Activated CD8-positive, alpha-beta memory T cell treated with anti-CD3 and anti-CD28 coated beads for 48 hours (primary cell): ENCODE results near the gene TREH.

Experiments
- DNase-seq, 3 experiments: peaks; one replicate each; pipeline ENCODE4 v3.0.0-alpha.2; 2020; ENCODE audit warnings: low read depth in 2 of 3, low spot score in 2 of 3

Gene TREH

GRCh38 chr11:118631142-118631909 is 48.1 kb downstream of the TREH start:
- DNase-seq: no peak

DNA sequence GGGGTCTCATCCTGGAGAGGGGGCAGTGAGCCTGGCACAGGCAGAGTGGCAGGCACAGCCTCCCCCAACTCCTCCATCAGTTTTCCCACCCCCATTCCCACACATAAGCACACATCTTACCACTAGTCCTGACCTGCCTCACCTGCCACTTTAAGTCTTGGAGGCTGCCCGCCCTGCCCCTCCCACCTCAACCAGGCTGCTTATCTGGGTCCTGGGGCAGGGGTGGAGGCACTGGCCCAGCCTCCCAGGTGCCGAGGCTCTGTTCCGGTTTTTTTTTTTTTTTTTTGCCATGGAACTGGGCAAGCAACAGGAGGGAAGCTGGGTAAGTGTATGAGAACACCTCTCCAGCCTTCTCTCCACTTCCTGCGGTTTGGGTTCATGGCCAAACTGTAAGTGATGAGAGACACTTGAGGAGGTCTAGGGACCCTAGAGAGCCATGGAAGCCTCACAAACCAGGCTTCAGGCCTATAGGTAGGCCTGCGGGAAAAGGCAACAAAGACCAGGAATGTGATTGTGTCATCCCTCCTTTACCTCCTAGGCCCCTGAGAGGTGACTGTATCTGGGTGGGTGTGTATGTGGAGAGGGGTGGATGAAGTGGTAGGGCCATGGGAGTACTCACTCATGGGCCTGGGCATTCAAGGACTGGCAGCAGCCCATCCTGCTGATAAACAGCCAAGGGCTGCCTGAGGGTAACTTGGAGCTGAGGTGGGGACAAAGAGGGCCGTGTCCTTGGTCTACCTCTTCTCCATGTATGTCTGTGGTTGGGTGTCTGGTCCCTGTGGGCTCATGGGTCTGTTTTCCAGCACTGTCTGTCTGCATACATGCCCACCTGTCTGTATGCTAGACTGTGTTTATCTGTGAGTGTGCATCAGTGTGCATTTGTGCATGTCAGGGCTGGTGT is 49.4 kb downstream of the TREH start:
- DNase-seq: no peak

DNA sequence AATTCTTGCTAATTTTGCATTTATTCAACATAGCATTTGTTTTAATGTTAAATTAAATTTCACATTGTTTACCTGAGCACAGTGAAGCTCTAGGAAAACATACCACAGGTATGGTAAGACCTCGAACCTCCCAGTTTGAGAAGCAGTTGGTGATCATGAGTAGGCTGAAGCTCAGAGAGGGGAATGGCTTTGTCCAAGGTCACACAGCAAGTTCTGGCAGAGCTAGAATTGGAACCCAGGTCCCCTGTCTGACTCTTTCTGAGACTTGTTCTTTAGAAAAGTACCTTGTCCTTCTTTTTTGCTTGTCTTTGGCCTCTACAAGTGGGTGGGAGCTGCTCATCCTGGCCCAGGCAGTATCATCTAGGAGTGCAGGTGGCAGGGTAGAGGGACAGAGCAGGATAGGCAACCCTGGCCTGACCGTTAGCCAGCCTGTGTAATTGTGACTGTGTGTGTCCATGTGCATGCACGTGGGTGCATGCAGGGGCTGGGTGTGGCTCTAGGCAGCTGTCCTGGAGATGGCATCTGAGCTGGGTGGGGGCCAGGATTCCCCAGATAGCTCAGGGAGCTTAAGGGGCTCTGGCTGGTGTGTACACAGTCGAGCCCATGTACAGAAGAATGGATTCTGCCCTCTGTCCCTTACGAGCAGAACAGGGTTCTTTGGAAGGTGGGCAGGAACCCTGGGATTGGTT is 50.4 kb downstream of the TREH start:
- DNase-seq: no peak

- no peak for DNase-seq
These were observed 51.0 kb downstream of the TREH start for GRCh38 chr11:118628432-118628831.

- DNase-seq: no peak
These were observed 51.4 kb downstream of the TREH start for GRCh38 chr11:118628031-118628430.

- DNase-seq: no peak
These were observed 51.9 kb downstream of the TREH start for GRCh38 chr11:118627566-118627965.

GRCh38 chr11:118625976-118626375 is 53.5 kb downstream of the TREH start:
- no peak for DNase-seq

DNA sequence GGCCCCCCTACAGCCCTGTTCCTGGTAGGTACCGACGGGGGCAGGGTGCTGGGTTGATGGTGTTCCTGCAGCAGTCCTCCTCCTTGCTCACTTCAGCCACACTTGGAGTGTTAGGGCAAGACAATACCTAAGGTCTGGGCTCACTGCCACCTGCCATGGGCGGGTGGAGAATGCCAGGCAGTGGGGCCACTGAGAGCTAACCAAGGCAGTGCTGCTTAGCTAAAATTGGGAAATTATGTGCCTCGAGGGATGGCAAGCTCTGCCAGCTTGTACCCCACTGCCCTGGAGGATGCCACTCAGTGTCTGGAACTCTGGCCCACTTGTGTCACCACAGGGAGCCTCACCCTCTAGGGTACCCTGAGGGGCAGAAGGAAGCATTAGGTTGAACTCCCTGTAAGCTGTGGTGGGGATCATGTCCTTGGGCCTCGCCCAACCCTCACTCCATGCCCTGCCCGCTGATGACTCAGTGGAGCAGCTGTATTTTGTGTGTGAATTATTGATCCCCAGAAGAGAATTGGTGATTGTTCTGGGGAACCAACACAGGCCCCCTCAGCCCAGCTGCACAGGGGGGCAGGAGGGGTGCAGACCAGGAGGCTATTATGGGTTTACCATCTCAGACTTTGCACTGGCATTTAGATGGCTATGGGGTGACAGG is 54.3 kb downstream of the TREH start:
- no peak for DNase-seq

DNA sequence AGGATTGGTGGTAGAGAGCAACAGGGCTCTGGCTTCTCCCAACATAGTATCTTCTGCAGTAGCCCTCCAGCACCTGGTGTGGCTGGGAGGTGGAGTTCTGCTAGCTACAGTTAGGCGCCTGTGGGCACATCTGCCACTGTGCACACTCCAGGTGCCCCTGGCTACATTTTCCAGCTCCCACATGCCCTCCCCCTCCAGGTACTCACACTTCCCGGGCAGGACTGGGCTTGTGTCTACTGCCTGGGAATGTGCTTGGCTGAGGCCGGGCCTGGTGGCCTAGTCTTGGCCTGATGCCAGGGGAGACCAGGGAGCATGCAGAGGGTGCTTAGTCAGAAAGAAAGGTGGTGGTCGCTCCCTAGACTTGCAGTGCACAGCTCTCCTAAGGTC is 56.2 kb downstream of the TREH start:
- no peak for DNase-seq

DNA sequence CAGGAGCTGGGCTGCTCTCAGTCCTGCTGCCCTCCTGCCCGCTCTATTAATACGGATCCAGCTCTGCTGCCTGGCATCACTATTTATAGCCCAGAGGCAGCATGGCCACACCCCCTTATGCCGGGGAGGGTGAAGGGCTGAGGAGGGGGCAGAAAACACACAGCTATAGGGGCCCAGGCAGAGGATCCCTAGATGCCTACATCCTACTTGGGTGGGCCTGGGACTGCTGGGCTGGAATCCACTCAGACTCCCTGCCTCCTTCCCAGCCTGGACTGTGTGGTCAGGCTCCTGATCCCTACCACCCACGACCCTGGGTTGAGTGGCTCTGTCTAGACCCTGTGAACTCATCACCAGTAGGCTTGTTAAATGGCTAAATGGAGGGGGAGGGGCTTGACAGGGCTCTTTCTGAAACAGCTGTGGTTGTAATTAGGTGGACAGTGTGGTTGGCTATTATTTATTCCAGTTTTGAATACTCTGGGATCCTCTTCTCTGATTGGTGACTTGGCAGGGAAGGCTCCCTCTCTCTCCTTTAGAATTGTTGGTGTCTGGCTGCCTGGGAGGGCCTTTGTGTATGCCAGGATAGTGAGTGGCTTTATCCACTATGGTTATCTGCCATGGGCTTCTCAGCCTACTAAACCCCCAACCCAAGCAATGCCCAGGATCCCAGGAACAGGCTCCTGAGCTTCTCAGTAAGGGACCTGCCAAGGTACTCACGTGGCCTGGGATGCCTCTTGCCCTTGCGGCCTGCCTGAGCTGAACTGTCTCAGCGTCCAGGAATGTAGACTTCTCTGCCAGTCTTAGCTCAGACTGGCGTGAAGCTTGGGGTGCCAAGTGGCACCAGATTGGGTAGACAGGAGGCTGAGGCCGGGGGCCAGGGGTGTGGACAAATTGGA is 56.8 kb downstream of the TREH start:
- no peak for DNase-seq

- DNase-seq: no peak
These were observed 57.6 kb downstream of the TREH start for GRCh38 chr11:118621784-118622375.

GRCh38 chr11:118621071-118621783 is 58.2 kb downstream of the TREH start:
- peak in 1 of 3 experiments; percentile 4 for DNase-seq

DNA sequence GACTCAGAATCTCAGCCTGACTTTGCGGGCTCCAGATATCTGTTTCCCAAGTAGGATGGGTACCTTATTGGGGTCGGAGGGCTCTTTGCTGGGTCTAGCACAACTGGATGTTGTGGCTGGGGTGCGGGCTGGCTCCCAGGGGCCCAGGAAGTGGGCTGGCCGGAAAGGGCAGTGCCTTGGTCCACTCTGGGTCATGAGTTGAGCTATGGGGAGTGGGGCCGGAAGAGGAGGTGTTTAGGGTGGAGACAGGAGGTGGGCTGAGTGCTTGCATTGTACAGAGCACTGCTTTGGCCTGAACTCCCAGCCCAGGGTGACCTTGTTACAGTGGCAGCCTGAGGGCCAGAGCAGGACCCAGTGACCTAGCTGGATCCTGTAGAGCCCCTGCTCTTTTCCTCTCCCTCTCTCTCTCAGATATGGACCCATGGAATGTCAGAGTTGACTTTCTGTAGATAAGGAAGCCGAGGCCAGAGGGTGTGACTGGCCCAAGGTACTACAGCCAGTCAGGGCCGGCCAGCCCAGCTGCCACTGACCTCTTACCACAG is 58.9 kb downstream of the TREH start:
- no peak for DNase-seq

- DNase-seq: no peak
These were observed 59.8 kb downstream of the TREH start for GRCh38 chr11:118619444-118620197.

GRCh38 chr11:118618991-118619375 is 60.5 kb downstream of the TREH start:
- DNase-seq: no peak

GRCh38 chr11:118618115-118618990 is 61.1 kb downstream of the TREH start:
- DNase-seq: no peak

- no peak for DNase-seq
These were observed 63.5 kb downstream of the TREH start for GRCh38 chr11:118615976-118616371.
